Endothelial cell of umbilical vein (primary cell): ENCODE results near the gene LRP1B. TPM values are rescaled to one million over a fixed set of nuclear protein-coding genes. Genes with fewer than 3 reads are reported as not detected.

Experiments used
- BruUV-seq: library from RNA; stranded (reverse); fragments of 400-500 nt; replicated peaks from 2 replicates; lab custom pipeline; 2021; lab: Mats Ljungman, UMichigan
- CTCF ChIA-PET: fragments of 300-600, 350-600 bp; sonication (Branson Sonifier 250); formaldehyde crosslinking; loops from one replicate; lab custom pipeline; 2021; ENCODE audit warnings: antibody characterized with exemption, inconsistent platforms; lab: Charles Lee
- POLR2A ChIA-PET: fragments of 300-600, 350-600 bp; sonication (Branson Sonifier 250); formaldehyde crosslinking; loops from one replicate; lab custom pipeline; 2021; ENCODE audit warnings: antibody characterized with exemption, inconsistent platforms; lab: Charles Lee
- DNase-seq: peaks from one replicate; pipeline ENCODE4 v3.0.0-alpha.2; 2011; ENCODE audit warnings: low read depth, low spot score
- FAIRE-seq: peaks from 2 replicates; lab custom pipeline; 2011; peaks lifted over from hg19 to GRCh38; lab: Jason Lieb, UNC
- H2AFZ ChIP-seq: 2 replicates; pipeline ENCODE4 v1.6.0; 2012; ENCODE audit warnings: low read depth, low read length, control low read depth, inconsistent platforms
- H3K27ac ChIP-seq: 2 replicates; pipeline ENCODE4 v1.5.1; 2011; ENCODE audit warnings: low read depth, mild to moderate bottlenecking, control low read depth, low read length, moderate library complexity; ENCODE audit not compliant: insufficient read depth
- H3K27me3 ChIP-seq, 2 experiments: 2 replicates each; pipeline versions ENCODE4 v1.6.0 to v1.6.1; 2011; ENCODE audit warnings: low read length in 2 of 2, mixed read lengths in 1 of 2; ENCODE audit not compliant: control insufficient read depth in 2 of 2, insufficient read depth in 2 of 2
- H3K36me3 ChIP-seq, 2 experiments: 2 replicates in 1 of 2; 3 replicates in 1 of 2; pipeline ENCODE4 v1.5.1; 2011; ENCODE audit warnings: low read length in 2 of 2, mild to moderate bottlenecking in 1 of 2, moderate library complexity in 1 of 2; ENCODE audit not compliant: control insufficient read depth in 2 of 2, insufficient read depth in 2 of 2; ENCODE audit errors: extremely low read depth in 1 of 2
- H3K4me1 ChIP-seq: 3 replicates; pipeline ENCODE4 v1.5.1; 2011; ENCODE audit warnings: mild to moderate bottlenecking, low read length; ENCODE audit not compliant: control insufficient read depth, insufficient read depth; ENCODE audit errors: extremely low read depth
- H3K4me2 ChIP-seq: 2 replicates; pipeline ENCODE4 v1.6.1; 2011; ENCODE audit warnings: low read length, control low read depth, mixed read lengths; ENCODE audit not compliant: insufficient read depth
- H3K4me3 ChIP-seq, 3 experiments: fragments of 200-600 bp in 1 of 3; sonication (generic), shearing (Covaris generic) in 1 of 3; replicated peaks in 1 of 3; 2 replicates each; pipeline ENCODE4 v1.5.1; 2011 to 2016; ENCODE audit warnings: control low read depth in 3 of 3, low read length in 3 of 3, mild to moderate bottlenecking in 2 of 3, inconsistent platforms in 1 of 3, low read depth in 1 of 3, moderate library complexity in 1 of 3; ENCODE audit not compliant: insufficient read depth in 1 of 3
- H3K79me2 ChIP-seq: 2 replicates; pipeline ENCODE4 v1.6.0; 2012; ENCODE audit warnings: low read length, inconsistent platforms; ENCODE audit not compliant: control insufficient read depth, insufficient read depth
- H3K9ac ChIP-seq: replicated peaks from 2 replicates; pipeline ENCODE3; 2011; ENCODE audit warnings: low read length, control low read depth; ENCODE audit not compliant: insufficient read depth; ENCODE audit errors: extremely low read depth
- H3K9me1 ChIP-seq: replicated peaks from 3 replicates; pipeline ENCODE4 v1.6.0; 2011; ENCODE audit warnings: mild to moderate bottlenecking, low read length; ENCODE audit not compliant: control insufficient read depth, insufficient read depth; ENCODE audit errors: extremely low read depth
- H3K9me3 ChIP-seq: replicated peaks from 2 replicates; pipeline ENCODE4 v1.5.1; 2012; ENCODE audit warnings: low read length, inconsistent platforms; ENCODE audit not compliant: control insufficient read depth, insufficient read depth
- H4K20me1 ChIP-seq: replicated peaks from 2 replicates; pipeline ENCODE3; 2011; ENCODE audit warnings: mild to moderate bottlenecking, low read length; ENCODE audit not compliant: control insufficient read depth, insufficient read depth; ENCODE audit errors: extremely low read depth
- EZH2 ChIP-seq: IDR thresholded peaks from 2 replicates; pipeline ENCODE4 v1.6.1; 2012; ENCODE audit warnings: borderline replicate concordance, low read depth, mild to moderate bottlenecking, moderate library complexity, low read length, inconsistent platforms; ENCODE audit not compliant: severe bottlenecking
- FOS ChIP-seq: IDR thresholded peaks from 2 replicates; pipeline ENCODE4 v1.6.1; 2011; ENCODE audit warnings: mild to moderate bottlenecking, low read length, moderate library complexity, borderline replicate concordance; ENCODE audit not compliant: insufficient read depth
- GATA2 ChIP-seq: IDR thresholded peaks from 2 replicates; pipeline ENCODE4 v1.7.0; 2011; ENCODE audit warnings: low read depth, mild to moderate bottlenecking, moderate library complexity, mixed read lengths, low read length; ENCODE audit not compliant: insufficient read length, insufficient read depth
- JUN ChIP-seq: IDR thresholded peaks from 2 replicates; pipeline ENCODE4 v1.6.1; 2011; ENCODE audit warnings: borderline replicate concordance, low read depth; ENCODE audit not compliant: insufficient read length, insufficient read depth
- MAX ChIP-seq: IDR thresholded peaks from 2 replicates; pipeline ENCODE4 v1.6.1; 2011; ENCODE audit not compliant: insufficient read depth, insufficient read length
- MYC ChIP-seq: IDR thresholded peaks from one replicate; pipeline ENCODE4 v1.6.1; 2011; ENCODE audit warnings: mild to moderate bottlenecking, low read depth, low read length
- POLR2A ChIP-seq: IDR thresholded peaks from 2 replicates; pipeline ENCODE4 v1.6.1; 2012; ENCODE audit warnings: low read depth, mild to moderate bottlenecking, control low read depth, low read length
- POLR2AphosphoS5 ChIP-seq: IDR thresholded peaks from 2 replicates; pipeline ENCODE4 v1.6.1; 2012; ENCODE audit warnings: low read depth, mild to moderate bottlenecking, control low read depth, low read length, moderate library complexity; ENCODE audit not compliant: insufficient read depth
- dilution Hi-C: fragments of 300-500 bp; cut with MboI; formaldehyde crosslinking; loops from one replicate; pipeline ENCODE4 v1.15.0; 2019; ENCODE audit warnings: low sequenced_read_pairs; ENCODE audit not compliant: extremely low pct_ligation_motif_present
- intact Hi-C: fragments of 100-400 bp; cut with micrococcal nuclease; formaldehyde crosslinking; loops from one replicate; pipeline ENCODE4 v1.10.0; 2022
- polyA plus RNA-seq, 4 experiments: library from polyadenylated mRNA; depleted of rRNA in 3 of 4; stranded (reverse) in 3 of 4; unstranded in 1 of 4; fragments of >200 nt; gene quantifications; 2 replicates each; pipeline versions ENCODE4 v1.2.1 to v1.2.3, GENCODE V29; 2011 to 2012; ENCODE audit warnings: missing spikeins in 1 of 4
- total RNA-seq: library from RNA; stranded (reverse); gene quantifications from 2 replicates; pipeline ENCODE4 v1.2.3, GENCODE V29; 2021
- TF ChIP-seq, protein P1 (sequence below), 2 donors: IDR thresholded peaks; 1 replicate in 1 of 2; 2 replicates in 1 of 2; pipeline ENCODE4 v1.5.1; 2011; ENCODE audit warnings: low read length in 2 of 2, mild to moderate bottlenecking in 2 of 2, moderate library complexity in 2 of 2, control low read depth in 1 of 2, inconsistent platforms in 1 of 2, low read depth in 1 of 2; ENCODE audit not compliant: insufficient read depth in 1 of 2; ENCODE audit errors: extremely low read depth in 1 of 2

The LRP1B gene
- total and polyA plus RNA-seq, 2 donors (not counting 3 experiments of a cell fraction or from before 2014, with no cell fraction given): 0.03 to 0.07 TPM

GRCh38 chr2:142144547-142144946 lies 13.7 kb upstream of the LRP1B start:
- POLR2A ChIA-PET: no interaction called here
- intact Hi-C loops (no loop called here), dilution Hi-C loops (no loop called here)
- DNase-seq: no peak
- Histone ChIP-seq H4K20me1 (no peaks in the 10 kb centered on the region), H3K36me3 (no peaks in the 10 kb centered on the region), H2AFZ (no peak overlapping the region), H3K79me2 (no peaks in the 10 kb centered on the region), H3K4me3 (no peak overlapping the region), H3K4me2 (no peak overlapping the region), H3K9ac (no peak overlapping the region), H3K27me3 (peaks cover 2 to 3% of the 10 kb centered on the region in 2 experiments), H3K27ac (no peak overlapping the region), H3K4me1 (no peaks in the 10 kb centered on the region), H3K9me3 (no peaks in the 10 kb centered on the region), H3K9me1 (no peaks in the 10 kb centered on the region)
- CTCF ChIA-PET: no interaction called here
- TF ChIP-seq, protein P1, sequence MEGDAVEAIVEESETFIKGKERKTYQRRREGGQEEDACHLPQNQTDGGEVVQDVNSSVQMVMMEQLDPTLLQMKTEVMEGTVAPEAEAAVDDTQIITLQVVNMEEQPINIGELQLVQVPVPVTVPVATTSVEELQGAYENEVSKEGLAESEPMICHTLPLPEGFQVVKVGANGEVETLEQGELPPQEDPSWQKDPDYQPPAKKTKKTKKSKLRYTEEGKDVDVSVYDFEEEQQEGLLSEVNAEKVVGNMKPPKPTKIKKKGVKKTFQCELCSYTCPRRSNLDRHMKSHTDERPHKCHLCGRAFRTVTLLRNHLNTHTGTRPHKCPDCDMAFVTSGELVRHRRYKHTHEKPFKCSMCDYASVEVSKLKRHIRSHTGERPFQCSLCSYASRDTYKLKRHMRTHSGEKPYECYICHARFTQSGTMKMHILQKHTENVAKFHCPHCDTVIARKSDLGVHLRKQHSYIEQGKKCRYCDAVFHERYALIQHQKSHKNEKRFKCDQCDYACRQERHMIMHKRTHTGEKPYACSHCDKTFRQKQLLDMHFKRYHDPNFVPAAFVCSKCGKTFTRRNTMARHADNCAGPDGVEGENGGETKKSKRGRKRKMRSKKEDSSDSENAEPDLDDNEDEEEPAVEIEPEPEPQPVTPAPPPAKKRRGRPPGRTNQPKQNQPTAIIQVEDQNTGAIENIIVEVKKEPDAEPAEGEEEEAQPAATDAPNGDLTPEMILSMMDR (IDR thresholded peaks at IDR 0.05; ENCODE audit: extremely low read depth in 1 of 2, insufficient read depth in 1 of 2, low read depth in 1 of 2, low read length in 2 of 2): no peak
- TF ChIP-seq GATA2: no peak
- no peak for TF ChIP-seq MYC
- no peak for TF ChIP-seq MAX
- no peak for TF ChIP-seq JUN
- no peak for TF ChIP-seq FOS
- no TSS peak for BruUV-seq
- FAIRE-seq: no peak

- FAIRE-seq: no peak
- no peaks in the 10 kb centered on the region for H3K79me2 ChIP-seq
- H3K4me2 ChIP-seq: no peak overlapping the region
- dilution Hi-C loops (no loop called here), intact Hi-C loops (no loop called here)
- H3K9me1 ChIP-seq: no peaks in the 10 kb centered on the region
- POLR2A ChIA-PET: no interaction called here
- no peak overlapping the region for H2AFZ ChIP-seq
- CTCF ChIA-PET: no interaction called here
- H3K4me3 ChIP-seq: no peak overlapping the region
- no peak for DNase-seq
- no peaks in the 10 kb centered on the region for H4K20me1 ChIP-seq
- BruUV-seq: no TSS peak
- no peak overlapping the region for H3K27ac ChIP-seq
- TF ChIP-seq, protein P1 (IDR thresholded peaks at IDR 0.05; ENCODE audit: extremely low read depth in 1 of 2, insufficient read depth in 1 of 2, low read depth in 1 of 2, low read length in 2 of 2): no peak
- TF ChIP-seq GATA2: no peak
- no peak for TF ChIP-seq FOS
- TF ChIP-seq JUN: no peak
- TF ChIP-seq POLR2A: no peak
- TF ChIP-seq MYC: no peak
- TF ChIP-seq EZH2: no peak
- TF ChIP-seq POLR2AphosphoS5: no peak
- TF ChIP-seq MAX: no peak
- H3K9ac ChIP-seq: no peak overlapping the region
- H3K9me3 ChIP-seq: no peaks in the 10 kb centered on the region
- no peaks in the 10 kb centered on the region for H3K4me1 ChIP-seq
- H3K27me3 ChIP-seq: peaks cover 2 to 6% of the 10 kb centered on the region in 2 experiments
- no peaks in the 10 kb centered on the region for H3K36me3 ChIP-seq
Observed at GRCh38 chr2:142142595-142142994, 11.8 kb upstream of the LRP1B start.
